ENCODE data around the gene PID1.

DNA sequence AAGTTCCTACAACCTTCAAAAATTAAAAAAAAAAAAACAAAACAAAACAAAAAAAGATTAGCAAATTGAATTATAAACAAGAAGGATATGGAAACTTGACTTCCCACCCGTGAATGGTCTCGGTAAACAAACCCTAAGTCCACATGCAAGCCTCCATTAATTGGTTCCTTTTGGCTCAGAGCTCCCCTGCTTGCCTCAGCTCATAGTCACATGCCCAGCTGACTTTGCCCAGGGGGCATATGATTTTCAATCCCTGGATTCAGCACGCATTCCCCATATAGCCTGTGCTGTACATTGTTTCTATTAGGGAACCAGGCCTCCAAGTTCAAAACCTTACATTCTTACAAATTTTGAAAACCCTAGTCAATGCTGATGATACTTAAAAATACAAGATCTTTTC lies 95.0 kb downstream of the PID1 start:
- TF ChIP-seq, protein P1, sequence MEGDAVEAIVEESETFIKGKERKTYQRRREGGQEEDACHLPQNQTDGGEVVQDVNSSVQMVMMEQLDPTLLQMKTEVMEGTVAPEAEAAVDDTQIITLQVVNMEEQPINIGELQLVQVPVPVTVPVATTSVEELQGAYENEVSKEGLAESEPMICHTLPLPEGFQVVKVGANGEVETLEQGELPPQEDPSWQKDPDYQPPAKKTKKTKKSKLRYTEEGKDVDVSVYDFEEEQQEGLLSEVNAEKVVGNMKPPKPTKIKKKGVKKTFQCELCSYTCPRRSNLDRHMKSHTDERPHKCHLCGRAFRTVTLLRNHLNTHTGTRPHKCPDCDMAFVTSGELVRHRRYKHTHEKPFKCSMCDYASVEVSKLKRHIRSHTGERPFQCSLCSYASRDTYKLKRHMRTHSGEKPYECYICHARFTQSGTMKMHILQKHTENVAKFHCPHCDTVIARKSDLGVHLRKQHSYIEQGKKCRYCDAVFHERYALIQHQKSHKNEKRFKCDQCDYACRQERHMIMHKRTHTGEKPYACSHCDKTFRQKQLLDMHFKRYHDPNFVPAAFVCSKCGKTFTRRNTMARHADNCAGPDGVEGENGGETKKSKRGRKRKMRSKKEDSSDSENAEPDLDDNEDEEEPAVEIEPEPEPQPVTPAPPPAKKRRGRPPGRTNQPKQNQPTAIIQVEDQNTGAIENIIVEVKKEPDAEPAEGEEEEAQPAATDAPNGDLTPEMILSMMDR (IDR thresholded peaks at IDR 0.05) = no peak
- TF ChIP-seq EZH2 (IDR thresholded peaks at IDR 0.05) (no peak), EZH2phosphoT487 (IDR thresholded peaks at IDR 0.05) (no peak)

Measured in neural progenitor cell (in vitro differentiated cells).